Stimulated activated CD8-positive, alpha-beta memory T cell treated with anti-CD3 and anti-CD28 coated beads, Interleukin-15, amount 100 ng/mL, for 24 hours (primary cell): ENCODE data around the gene DDX50.

Experiments used
- DNase-seq: peaks from one replicate; pipeline ENCODE4 v3.0.0-alpha.2; 2020; ENCODE audit warnings: low read depth

The DDX50 gene

DNA sequence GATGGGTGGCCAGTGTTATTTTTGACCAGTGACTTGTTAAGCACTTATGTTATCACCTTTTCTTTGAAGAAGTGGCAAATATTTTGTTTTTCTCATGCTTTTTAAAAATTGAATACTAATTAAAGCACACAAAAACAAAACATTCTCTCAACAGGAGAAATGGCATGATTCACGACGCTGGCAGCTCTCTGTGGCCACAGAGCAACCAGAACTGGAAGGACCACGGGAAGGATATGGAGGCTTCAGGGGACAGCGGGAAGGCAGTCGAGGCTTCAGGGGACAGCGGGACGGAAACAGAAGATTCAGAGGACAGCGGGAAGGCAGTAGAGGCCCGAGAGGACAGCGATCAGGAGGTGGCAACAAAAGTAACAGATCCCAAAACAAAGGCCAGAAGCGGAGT, 81.3 kb downstream of the DDX50 start:
- no peak for DNase-seq

DNA sequence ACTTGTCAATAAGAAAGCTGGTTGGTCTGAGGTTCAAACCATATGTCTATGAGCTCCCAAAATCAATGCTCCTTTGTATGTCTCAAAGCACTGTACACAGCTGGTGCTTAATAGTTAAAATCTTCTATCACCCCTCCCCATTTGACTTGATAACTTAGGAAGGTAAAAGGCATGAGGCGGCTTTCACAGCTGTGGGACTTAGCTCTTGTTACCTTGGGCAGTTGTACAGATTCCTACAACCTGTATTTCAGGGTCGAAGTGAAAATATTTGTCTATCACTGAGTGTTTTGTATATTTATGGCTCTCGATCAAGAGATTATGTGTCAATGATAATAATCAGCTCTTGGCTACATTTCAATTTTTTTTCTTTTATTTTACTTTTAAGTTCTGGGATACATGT, 86.5 kb downstream of the DDX50 start:
- DNase-seq, result no peak

DNA sequence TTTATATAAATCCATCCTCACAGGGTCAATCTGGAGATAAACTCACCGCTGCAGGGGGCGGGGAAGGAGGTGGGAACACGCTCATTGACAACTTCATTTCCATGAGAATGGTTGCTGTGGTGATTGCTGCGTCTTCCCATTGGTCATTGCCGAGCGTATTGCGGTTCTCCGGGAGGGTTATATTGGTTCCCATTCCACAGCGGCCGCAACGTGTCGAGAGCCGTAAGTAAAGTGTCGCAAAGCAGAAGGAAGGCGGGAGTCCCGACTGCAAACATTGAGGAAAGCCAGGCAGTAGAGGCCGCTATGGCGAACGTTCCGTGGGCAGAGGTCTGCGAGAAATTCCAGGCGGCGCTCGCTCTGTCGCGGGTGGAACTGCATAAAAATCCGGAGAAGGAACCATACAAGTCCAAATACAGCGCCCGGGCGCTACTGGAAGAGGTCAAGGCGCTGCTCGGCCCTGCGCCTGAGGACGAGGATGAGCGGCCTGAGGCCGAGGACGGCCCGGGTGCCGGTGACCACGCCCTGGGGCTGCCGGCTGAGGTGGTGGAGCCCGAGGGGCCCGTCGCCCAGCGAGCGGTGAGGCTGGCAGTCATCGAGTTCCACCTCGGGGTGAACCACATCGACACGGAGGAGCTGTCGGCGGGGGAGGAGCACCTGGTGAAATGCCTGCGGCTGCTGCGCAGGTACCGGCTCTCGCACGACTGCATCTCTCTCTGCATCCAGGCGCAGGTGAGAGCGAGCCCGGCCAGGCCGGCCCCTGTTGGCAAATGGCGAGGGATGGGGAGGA, 87.6 kb downstream of the DDX50 start, which contains the start of gene KIFBP:
TSS of gene KIFBP (plus strand) at position 274 of the 787 bp plus-strand sequence. CDS start at position 304, 30 bp downstream.
- peak; percentile 56 for DNase-seq

DNA sequence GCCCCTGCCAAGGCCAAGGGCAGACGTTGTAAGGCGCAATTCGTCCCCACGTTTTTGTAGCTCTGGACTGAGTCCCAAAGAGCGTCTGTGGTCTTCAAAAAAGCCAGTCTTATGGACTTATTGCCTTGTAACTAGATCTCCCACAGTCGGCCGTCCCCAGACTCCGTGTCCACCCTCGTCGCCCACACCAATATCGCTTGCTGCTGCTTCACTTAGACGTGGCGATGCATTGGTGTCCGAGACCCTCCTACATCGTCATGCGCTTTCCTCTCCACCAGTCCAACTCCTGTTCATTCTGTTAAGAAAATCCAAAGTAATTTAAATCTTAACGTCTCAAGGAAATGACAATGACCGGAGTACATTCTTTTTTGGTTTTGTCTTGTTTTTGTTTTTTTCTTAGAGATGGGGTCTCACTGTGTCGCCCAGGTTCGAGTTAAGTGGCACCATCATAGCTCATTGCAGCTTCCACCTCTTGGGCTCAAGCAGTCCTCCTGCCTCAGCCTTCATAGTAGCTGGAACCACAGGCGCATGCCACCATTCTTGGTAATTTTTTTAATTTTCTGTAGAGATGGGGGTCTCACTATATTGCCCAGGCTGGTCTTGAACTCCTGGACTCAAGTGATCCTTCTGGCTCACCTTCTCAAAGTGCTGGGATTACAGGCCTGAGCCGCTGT, 88.3 kb downstream of the DDX50 start:
- DNase-seq, result no peak

DNA sequence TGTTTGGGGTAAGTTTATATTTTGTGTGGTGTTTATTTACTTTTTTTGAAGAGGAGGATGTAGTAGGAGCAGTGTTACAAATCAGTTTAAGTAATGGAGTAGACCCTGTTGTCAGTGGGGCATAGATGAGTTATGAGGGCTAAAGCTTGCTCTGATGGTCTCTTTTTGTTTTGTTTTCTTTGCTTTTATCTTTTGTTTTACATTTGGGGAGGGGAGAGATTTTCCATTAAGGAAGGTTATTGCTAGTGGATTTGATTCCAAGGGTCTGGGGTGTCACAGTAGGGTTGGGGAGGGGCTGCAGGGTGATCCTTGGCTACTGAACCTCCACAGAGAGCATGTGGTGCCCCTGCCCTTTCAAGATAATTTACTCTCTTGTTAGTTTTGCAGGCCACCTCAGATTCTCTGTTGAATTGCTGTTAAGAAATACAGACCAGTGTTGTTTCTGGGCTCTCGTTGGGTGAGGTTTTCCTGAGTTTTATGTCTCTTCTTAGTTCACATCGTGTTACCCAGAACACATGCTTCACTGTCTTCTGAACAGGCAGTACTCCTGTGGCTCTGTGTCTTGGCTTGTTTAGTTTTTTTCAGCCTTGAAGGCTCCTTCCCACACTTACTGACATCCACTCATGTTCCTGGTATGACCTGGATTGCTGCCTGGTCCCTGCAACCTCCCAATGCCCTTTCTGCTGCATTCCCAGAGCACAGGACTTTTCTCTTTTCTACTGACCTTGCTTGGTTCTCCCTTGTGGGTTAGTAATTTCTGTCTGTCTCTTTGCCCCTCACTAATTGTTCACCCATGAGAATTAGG, 91.7 kb downstream of the DDX50 start:
- no peak for DNase-seq
